Upper lobe of right lung (tissue), 1 donor: ENCODE measurements around the gene BTAF1. TPM values are rescaled to one million over a fixed set of nuclear protein-coding genes. Genes with fewer than 3 reads are reported as not detected.

ENCODE experiments used
- ATAC-seq: fragments of 200-7000 bp; cut with Tn5 transposase; one replicate; pipeline ENCODE4 v1.9.1; 2020; ENCODE audit warnings: mild to moderate bottlenecking, moderate library complexity
- DNase-seq: peaks from one replicate; pipeline ENCODE4 v3.0.0-alpha.2; 2020
- H3K27ac ChIP-seq: fragments of 200-600 bp; one replicate; pipeline ENCODE4 v1.8.0; 2022
- H3K27me3 ChIP-seq: fragments of 200-600 bp; one replicate; pipeline ENCODE4 v1.8.0; 2022; ENCODE audit warnings: mild to moderate bottlenecking
- H3K36me3 ChIP-seq: fragments of 200-600 bp; one replicate; pipeline ENCODE4 v1.8.0; 2022
- H3K4me1 ChIP-seq: fragments of 200-600 bp; one replicate; pipeline ENCODE4 v1.8.0; 2022
- H3K4me3 ChIP-seq: fragments of 200-600 bp; one replicate; pipeline ENCODE4 v1.8.0; 2022; ENCODE audit warnings: mild to moderate bottlenecking
- H3K9me3 ChIP-seq: fragments of 200-600 bp; one replicate; pipeline ENCODE4 v1.8.0; 2022
- CTCF ChIP-seq: fragments of 200-600 bp; IDR thresholded peaks from one replicate; pipeline ENCODE4 v1.8.0; 2022; ENCODE audit warnings: antibody characterized with exemption
- intact Hi-C: fragments of 100-400 bp; cut with DNase I; formaldehyde crosslinking; loops from one replicate; pipeline ENCODE4 v1.11.0; 2022
- total RNA-seq: library from RNA; stranded (reverse); fragmentation: NEBNext Ultra II Directional; extraction: Animal tissue kit (Norgen Biotek cat#: 25700); gene quantifications from one replicate; pipeline ENCODE4 v1.2.1, GENCODE V29; 2021
- donor health status: DM: no; HTN: yes; CAD: no; lungs with severe emphysema.

The BTAF1 gene
- total RNA-seq, 1 donor from 2014 or later, result 28.6 TPM

DNA sequence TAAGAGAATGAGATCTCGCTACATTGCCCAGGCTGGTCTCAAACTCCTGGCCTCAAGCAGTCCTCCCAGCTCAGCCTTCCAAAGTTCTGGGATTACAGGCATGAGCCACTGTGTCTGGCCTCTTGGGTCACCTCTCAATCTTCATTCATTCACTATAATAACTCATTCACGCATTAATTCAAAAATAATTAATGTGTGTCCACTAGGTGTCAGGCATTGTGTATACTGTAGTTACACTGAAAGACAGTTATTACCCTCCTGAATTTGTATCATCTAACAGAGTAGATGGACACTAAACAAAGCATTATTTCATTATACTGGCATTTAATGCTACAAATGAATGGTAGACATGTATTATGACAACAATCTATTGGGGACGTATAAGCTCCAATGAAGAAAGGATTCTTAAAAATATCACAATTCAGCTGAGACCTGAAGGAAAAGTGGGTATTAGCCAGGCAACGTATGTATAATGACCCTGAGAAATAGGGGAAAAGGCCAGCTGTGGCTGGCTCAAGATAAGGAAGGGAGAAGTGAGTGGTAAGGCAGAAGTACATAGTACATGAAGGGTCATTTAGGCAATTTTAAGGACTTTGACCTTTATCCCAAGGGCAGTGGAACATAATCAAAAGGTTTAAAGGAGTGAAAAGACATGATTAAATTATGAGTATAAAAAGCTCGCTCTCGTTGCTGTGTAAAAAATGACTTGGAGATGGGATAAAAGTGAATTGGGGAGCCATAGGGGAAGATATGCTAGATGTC, 150.7 kb downstream of the BTAF1 start:
- no peak for DNase-seq
- TF ChIP-seq CTCF, result no peak
- intact Hi-C loops, result no loop called here
- H3K4me3 ChIP-seq, result no peak overlapping the region
- H3K27ac ChIP-seq, result no peak overlapping the region
- H3K4me1 ChIP-seq, result no peaks in the 10 kb centered on the region
- ATAC-seq, result peak; percentile 39
- no peaks in the 10 kb centered on the region for H3K27me3 ChIP-seq
- peaks cover 5% of the 10 kb centered on the region for H3K36me3 ChIP-seq
- H3K9me3 ChIP-seq, result no peaks in the 10 kb centered on the region

- Histone ChIP-seq H3K4me1 (no peaks in the 10 kb centered on the region), H3K27ac (no peak overlapping the region), H3K4me3 (no peak overlapping the region), H3K9me3 (no peaks in the 10 kb centered on the region), H3K27me3 (no peaks in the 10 kb centered on the region), H3K36me3 (peaks cover 19% of the 10 kb centered on the region)
- DNase-seq, result no peak
- intact Hi-C loops, result loop anchor here (5.0 kb wide), 1 partner anchor 356 kb away; no protein-coding TSS in a partner anchor
- ATAC-seq, result no peak
- no peak for TF ChIP-seq CTCF
These were observed 152.3 kb downstream of the BTAF1 start for GRCh38 chr10:92075829-92076228.

DNA sequence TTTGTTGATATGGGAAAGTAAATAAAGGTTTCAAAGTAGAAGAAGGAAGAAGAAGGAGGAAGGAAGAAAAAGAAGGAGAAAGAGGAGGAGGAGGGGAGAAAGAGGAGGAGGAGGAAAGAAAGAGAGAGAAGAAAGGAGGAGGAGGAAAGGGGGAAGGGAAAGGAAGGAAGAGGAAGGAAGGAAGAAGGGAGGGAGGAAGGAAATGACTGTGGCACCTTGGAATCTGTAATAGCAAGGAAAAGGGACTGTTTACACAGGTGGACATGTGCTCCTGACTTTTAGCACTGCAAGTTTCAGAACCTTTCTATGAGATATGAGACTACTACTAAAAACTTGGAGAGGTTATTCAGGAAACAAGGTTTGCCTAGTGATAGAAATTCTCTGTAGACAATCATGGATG, 153.2 kb downstream of the BTAF1 start:
- no peaks in the 10 kb centered on the region for H3K9me3 ChIP-seq
- ATAC-seq (no peak), DNase-seq (no peak)
- H3K4me1 ChIP-seq, result no peaks in the 10 kb centered on the region
- H3K4me3 ChIP-seq, result no peak overlapping the region
- H3K27ac ChIP-seq, result no peak overlapping the region
- TF ChIP-seq CTCF, result no peak
- H3K36me3 ChIP-seq, result peaks cover 26% of the 10 kb centered on the region
- no peaks in the 10 kb centered on the region for H3K27me3 ChIP-seq
- intact Hi-C loops, result loop anchor here (5.0 kb wide), 1 partner anchor 356 kb away; no protein-coding TSS in a partner anchor

GRCh38 chr10:92079003-92079402, 155.4 kb downstream of the BTAF1 start:
- H3K9me3 ChIP-seq, result no peaks in the 10 kb centered on the region
- ATAC-seq, result no peak
- no peak for TF ChIP-seq CTCF

More at GRCh38 chr10:92079003-92079402, 155.4 kb downstream of the BTAF1 start:
- no peaks in the 10 kb centered on the region for H3K4me1 ChIP-seq
- H3K27me3 ChIP-seq, result no peaks in the 10 kb centered on the region
- DNase-seq, result no peak
- H3K36me3 ChIP-seq, result peaks cover 26% of the 10 kb centered on the region
- intact Hi-C loops, result loop anchor here (5.0 kb wide), 1 partner anchor 353 kb away; no protein-coding TSS in a partner anchor
- no peak overlapping the region for H3K4me3 ChIP-seq
- H3K27ac ChIP-seq, result no peak overlapping the region

Other genes starting within 250 kb of the BTAF1 start
- 40.5 TPM for gene TNKS2, start 125.3 kb upstream of the BTAF1 start, total RNA-seq
- 0.81 TPM for gene FGFBP3, start 14.3 kb upstream of the BTAF1 start, total RNA-seq